ENCODE measurements around the gene SPTBN2.
"Not testable (repeated sequence)": the region's sequence is repeated elsewhere in the genome, so short reads cannot be mapped to it uniquely, and the experiment has no call there.

The SPTBN2 gene

GRCh38 chr11:66739983-66740382, 11.0 kb upstream of the SPTBN2 start:
- TF ChIP-seq POLR2A (IDR thresholded peaks at IDR 0.05; ENCODE audit: low read length) (no peak), GATA1 (IDR thresholded peaks at IDR 0.05; ENCODE audit: low read depth, low read length) (no peak)
- no peak for DNase-seq

GRCh38 chr11:66734215-66734614, 5.2 kb upstream of the SPTBN2 start:
- DNase-seq: no peak

GRCh38 chr11:66729447-66729846, 431 bp upstream of the SPTBN2 start:
- DNase-seq: no peak
- no peak for TF ChIP-seq GATA1 (IDR thresholded peaks at IDR 0.05; ENCODE audit: low read depth, low read length)
- TF ChIP-seq POLR2A (IDR thresholded peaks at IDR 0.05; ENCODE audit: low read length): no peak

More at GRCh38 chr11:66734215-66734614, 5.2 kb upstream of the SPTBN2 start:
- no peak for TF ChIP-seq GATA1 (IDR thresholded peaks at IDR 0.05; ENCODE audit: low read depth, low read length)
- no peak for TF ChIP-seq POLR2A (IDR thresholded peaks at IDR 0.05; ENCODE audit: low read length)

GRCh38 chr11:66728038-66728692, 851 bp downstream of the SPTBN2 start:
- DNase-seq: no peak
- no peak for TF ChIP-seq POLR2A (IDR thresholded peaks at IDR 0.05; ENCODE audit: low read length)
- no peak for TF ChIP-seq GATA1 (IDR thresholded peaks at IDR 0.05; ENCODE audit: low read depth, low read length)

- no peak for DNase-seq
- TF ChIP-seq POLR2A (IDR thresholded peaks at IDR 0.05; ENCODE audit: low read length) (no peak), GATA1 (IDR thresholded peaks at IDR 0.05; ENCODE audit: low read depth, low read length) (no peak)
Measured at GRCh38 chr11:66727282-66728037, 1.6 kb downstream of the SPTBN2 start.

GRCh38 chr11:66725647-66726046, 3.4 kb downstream of the SPTBN2 start:
- no peak for DNase-seq
- TF ChIP-seq GATA1 (IDR thresholded peaks at IDR 0.05; ENCODE audit: low read depth, low read length) (no peak), POLR2A (IDR thresholded peaks at IDR 0.05; ENCODE audit: low read length) (no peak)

- TF ChIP-seq GATA1 (IDR thresholded peaks at IDR 0.05; ENCODE audit: low read depth, low read length): no peak
- no peak for TF ChIP-seq POLR2A (IDR thresholded peaks at IDR 0.05; ENCODE audit: low read length)
- no peak for DNase-seq
Measured at GRCh38 chr11:66725114-66725513, 3.9 kb downstream of the SPTBN2 start.

GRCh38 chr11:66724167-66724566, 4.8 kb downstream of the SPTBN2 start:
- not testable (repeated sequence) for DNase-seq

GRCh38 chr11:66723693-66724092, 5.3 kb downstream of the SPTBN2 start:
- no peak for DNase-seq
- TF ChIP-seq GATA1 (IDR thresholded peaks at IDR 0.05; ENCODE audit: low read depth, low read length) (no peak), POLR2A (IDR thresholded peaks at IDR 0.05; ENCODE audit: low read length) (no peak)

- TF ChIP-seq GATA1 (IDR thresholded peaks at IDR 0.05; ENCODE audit: low read depth, low read length) (no peak), POLR2A (IDR thresholded peaks at IDR 0.05; ENCODE audit: low read length) (no peak)
- DNase-seq: no peak
Measured at GRCh38 chr11:66722745-66723651, 6.0 kb downstream of the SPTBN2 start.

GRCh38 chr11:66721939-66722338, 7.1 kb downstream of the SPTBN2 start:
- DNase-seq: no peak
- TF ChIP-seq POLR2A (IDR thresholded peaks at IDR 0.05; ENCODE audit: low read length) (no peak), GATA1 (IDR thresholded peaks at IDR 0.05; ENCODE audit: low read depth, low read length) (no peak)

- TF ChIP-seq GATA1 (IDR thresholded peaks at IDR 0.05; ENCODE audit: low read depth, low read length) (no peak), POLR2A (IDR thresholded peaks at IDR 0.05; ENCODE audit: low read length) (no peak)
- DNase-seq: no peak
Measured at GRCh38 chr11:66720899-66721470, 8.0 kb downstream of the SPTBN2 start.

GRCh38 chr11:66720223-66720898, 8.7 kb downstream of the SPTBN2 start:
- TF ChIP-seq POLR2A (IDR thresholded peaks at IDR 0.05; ENCODE audit: low read length): no peak
- TF ChIP-seq GATA1 (IDR thresholded peaks at IDR 0.05; ENCODE audit: low read depth, low read length): no peak
- DNase-seq: no peak
